ENCODE data around the gene TEX12. TPM values are rescaled to one million over a fixed set of nuclear protein-coding genes. Genes with fewer than 3 reads are reported as not detected.

TEX12 gene
- 0.04 TPM in 1 of 2 replicates, not detected in the other for polyA plus RNA-seq (2013)

- Histone ChIP-seq H3K36me3 (ENCODE audit: control insufficient read depth in 1 of 2, insufficient read depth in 2 of 2, low read length in 2 of 2) (no peaks in the 10 kb centered on the region), H3K4ac (ENCODE audit: low read depth, low read length) (no peak within 1 kb of the TSS), H3K27me3 (ENCODE audit: insufficient read depth, low read length) (no peaks in the 10 kb centered on the region), H3K79me1 (ENCODE audit: low read length) (no peaks in the 10 kb centered on the region), H3K79me2 (ENCODE audit: control insufficient read depth, insufficient read depth, low read length, poor library complexity) (no peaks in the 10 kb centered on the region), H2BK12ac (ENCODE audit: low read length) (no peak within 1 kb of the TSS), H4K12ac (ENCODE audit: low read depth, low read length) (no peak within 1 kb of the TSS), H3K18ac (ENCODE audit: low read length) (no peak within 1 kb of the TSS), H2BK5ac (ENCODE audit: low read depth, low read length, poor library complexity) (no peak within 1 kb of the TSS), H4K8ac (ENCODE audit: low read depth, low read length) (no peak within 1 kb of the TSS), H2AFZ (ENCODE audit: insufficient read depth, low read length, poor library complexity) (no peak within 1 kb of the TSS), H3K14ac (ENCODE audit: low read length) (no peak within 1 kb of the TSS), H3K9me3 (ENCODE audit: insufficient read depth, low read depth, low read length) (no peaks in the 10 kb centered on the region), H3K4me3 (ENCODE audit: low read depth, low read length) (no peak within 1 kb of the TSS), H3K27ac (ENCODE audit: low read depth, low read length) (no peak within 1 kb of the TSS), H2BK120ac (ENCODE audit: insufficient read depth, low read length, poor library complexity) (no peak within 1 kb of the TSS), H3K4me2 (ENCODE audit: low read length) (no peak within 1 kb of the TSS), H3K4me1 (ENCODE audit: control insufficient read depth in 1 of 2, insufficient read depth in 2 of 2, low read length in 2 of 2) (no peaks in the 10 kb centered on the region), H4K91ac (ENCODE audit: low read depth, low read length) (no peak within 1 kb of the TSS), H3K23ac (ENCODE audit: low read length) (no peak within 1 kb of the TSS), H2AK5ac (ENCODE audit: low read length) (no peak within 1 kb of the TSS), H3K9ac (ENCODE audit: low read length) (no peak within 1 kb of the TSS)
- no CpG with 5 or more reads among the region's 25 CpGs for WGBS (ENCODE audit: extremely low coverage, insufficient coverage, insufficient read length)
- DNase-seq: no peak
Observed at GRCh38 chr11:112167145-112167544, at the start of gene TEX12. Gene TEX12 (plus strand): TSS chr11:112167372. CDS start chr11:112169269, 1,897 bp downstream.

GRCh38 chr11:112118176-112118575 is 49.0 kb upstream of the TEX12 start:
- Histone ChIP-seq H2AK5ac (ENCODE audit: low read length) (no peak overlapping the region), H2BK12ac (ENCODE audit: low read length) (no peak overlapping the region), H3K27me3 (ENCODE audit: insufficient read depth, low read length) (no peaks in the 10 kb centered on the region), H3K36me3 (ENCODE audit: control insufficient read depth in 1 of 2, insufficient read depth in 2 of 2, low read length in 2 of 2) (no peaks in the 10 kb centered on the region), H4K8ac (ENCODE audit: low read depth, low read length) (no peak overlapping the region), H4K12ac (ENCODE audit: low read depth, low read length) (no peak overlapping the region), H3K4me3 (ENCODE audit: low read depth, low read length) (no peak overlapping the region), H4K91ac (ENCODE audit: low read depth, low read length) (no peak overlapping the region), H3K4me2 (ENCODE audit: low read length) (no peak overlapping the region), H3K79me1 (ENCODE audit: low read length) (no peaks in the 10 kb centered on the region), H3K14ac (ENCODE audit: low read length) (no peak overlapping the region), H3K23ac (ENCODE audit: low read length) (no peak overlapping the region), H3K9me3 (ENCODE audit: insufficient read depth, low read depth, low read length) (no peaks in the 10 kb centered on the region), H3K9ac (ENCODE audit: low read length) (no peak overlapping the region), H3K79me2 (ENCODE audit: control insufficient read depth, insufficient read depth, low read length, poor library complexity) (no peaks in the 10 kb centered on the region), H3K4me1 (ENCODE audit: control insufficient read depth in 1 of 2, insufficient read depth in 2 of 2, low read length in 2 of 2) (no peaks in the 10 kb centered on the region), H2BK5ac (ENCODE audit: low read depth, low read length, poor library complexity) (no peak overlapping the region), H3K27ac (ENCODE audit: low read depth, low read length) (no peak overlapping the region), H3K18ac (ENCODE audit: low read length) (no peak overlapping the region), H2AFZ (ENCODE audit: insufficient read depth, low read length, poor library complexity) (no peak overlapping the region), H2BK120ac (ENCODE audit: insufficient read depth, low read length, poor library complexity) (no peak overlapping the region), H3K4ac (ENCODE audit: low read depth, low read length) (no peak overlapping the region)
- DNase-seq: no peak
- no CpG with 5 or more reads among the region's 2 CpGs for WGBS (ENCODE audit: extremely low coverage, insufficient coverage, insufficient read length)

- Histone ChIP-seq H3K36me3 (ENCODE audit: control insufficient read depth in 1 of 2, insufficient read depth in 2 of 2, low read length in 2 of 2) (no peaks in the 10 kb centered on the region), H2BK5ac (ENCODE audit: low read depth, low read length, poor library complexity) (no peak overlapping the region), H3K27me3 (ENCODE audit: insufficient read depth, low read length) (no peaks in the 10 kb centered on the region), H3K4me3 (ENCODE audit: low read depth, low read length) (no peak overlapping the region), H3K23ac (ENCODE audit: low read length) (no peak overlapping the region), H4K91ac (ENCODE audit: low read depth, low read length) (no peak overlapping the region), H4K8ac (ENCODE audit: low read depth, low read length) (no peak overlapping the region), H3K18ac (ENCODE audit: low read length) (no peak overlapping the region), H3K14ac (ENCODE audit: low read length) (no peak overlapping the region), H3K4me1 (ENCODE audit: control insufficient read depth in 1 of 2, insufficient read depth in 2 of 2, low read length in 2 of 2) (no peaks in the 10 kb centered on the region), H3K79me1 (ENCODE audit: low read length) (no peaks in the 10 kb centered on the region), H3K9ac (ENCODE audit: low read length) (no peak overlapping the region), H3K4ac (ENCODE audit: low read depth, low read length) (no peak overlapping the region), H3K4me2 (ENCODE audit: low read length) (no peak overlapping the region), H4K12ac (ENCODE audit: low read depth, low read length) (no peak overlapping the region), H3K79me2 (ENCODE audit: control insufficient read depth, insufficient read depth, low read length, poor library complexity) (no peaks in the 10 kb centered on the region), H2BK120ac (ENCODE audit: insufficient read depth, low read length, poor library complexity) (no peak overlapping the region), H2BK12ac (ENCODE audit: low read length) (no peak overlapping the region), H3K27ac (ENCODE audit: low read depth, low read length) (no peak overlapping the region), H2AFZ (ENCODE audit: insufficient read depth, low read length, poor library complexity) (no peak overlapping the region), H3K9me3 (ENCODE audit: insufficient read depth, low read depth, low read length) (no peaks in the 10 kb centered on the region), H2AK5ac (ENCODE audit: low read length) (no peak overlapping the region)
- DNase-seq: no peak
- no CpG with 5 or more reads among the region's 5 CpGs for WGBS (ENCODE audit: extremely low coverage, insufficient coverage, insufficient read length)
Observed at GRCh38 chr11:112121981-112122615, 45.1 kb upstream of the TEX12 start.

- Histone ChIP-seq H3K27ac (ENCODE audit: low read depth, low read length) (no peak overlapping the region), H4K12ac (ENCODE audit: low read depth, low read length) (no peak overlapping the region), H2AFZ (ENCODE audit: insufficient read depth, low read length, poor library complexity) (no peak overlapping the region), H3K79me1 (ENCODE audit: low read length) (no peaks in the 10 kb centered on the region), H2BK5ac (ENCODE audit: low read depth, low read length, poor library complexity) (no peak overlapping the region), H3K18ac (ENCODE audit: low read length) (no peak overlapping the region), H3K9me3 (ENCODE audit: insufficient read depth, low read depth, low read length) (no peaks in the 10 kb centered on the region), H2BK12ac (ENCODE audit: low read length) (no peak overlapping the region), H3K14ac (ENCODE audit: low read length) (no peak overlapping the region), H2BK120ac (ENCODE audit: insufficient read depth, low read length, poor library complexity) (no peak overlapping the region), H3K79me2 (ENCODE audit: control insufficient read depth, insufficient read depth, low read length, poor library complexity) (no peaks in the 10 kb centered on the region), H3K36me3 (ENCODE audit: control insufficient read depth in 1 of 2, insufficient read depth in 2 of 2, low read length in 2 of 2) (no peaks in the 10 kb centered on the region), H3K23ac (ENCODE audit: low read length) (no peak overlapping the region), H4K91ac (ENCODE audit: low read depth, low read length) (no peak overlapping the region), H3K4me3 (ENCODE audit: low read depth, low read length) (no peak overlapping the region), H2AK5ac (ENCODE audit: low read length) (no peak overlapping the region), H4K8ac (ENCODE audit: low read depth, low read length) (no peak overlapping the region), H3K4ac (ENCODE audit: low read depth, low read length) (no peak overlapping the region), H3K27me3 (ENCODE audit: insufficient read depth, low read length) (no peaks in the 10 kb centered on the region), H3K4me2 (ENCODE audit: low read length) (no peak overlapping the region), H3K4me1 (ENCODE audit: control insufficient read depth in 1 of 2, insufficient read depth in 2 of 2, low read length in 2 of 2) (no peaks in the 10 kb centered on the region), H3K9ac (ENCODE audit: low read length) (no peak overlapping the region)
- no CpG with 5 or more reads among the region's 4 CpGs for WGBS (ENCODE audit: extremely low coverage, insufficient coverage, insufficient read length)
- no peak for DNase-seq
Observed at GRCh38 chr11:112123129-112123528, 44.0 kb upstream of the TEX12 start.

All from trophoblast cell (in vitro differentiated cells and primary cell).